ENCODE data around the gene CYP1B1.
"Not testable (repeated sequence)": the region's sequence is repeated elsewhere in the genome, so short reads cannot be mapped to it uniquely, and the experiment has no call there.

The CYP1B1 gene

DNA sequence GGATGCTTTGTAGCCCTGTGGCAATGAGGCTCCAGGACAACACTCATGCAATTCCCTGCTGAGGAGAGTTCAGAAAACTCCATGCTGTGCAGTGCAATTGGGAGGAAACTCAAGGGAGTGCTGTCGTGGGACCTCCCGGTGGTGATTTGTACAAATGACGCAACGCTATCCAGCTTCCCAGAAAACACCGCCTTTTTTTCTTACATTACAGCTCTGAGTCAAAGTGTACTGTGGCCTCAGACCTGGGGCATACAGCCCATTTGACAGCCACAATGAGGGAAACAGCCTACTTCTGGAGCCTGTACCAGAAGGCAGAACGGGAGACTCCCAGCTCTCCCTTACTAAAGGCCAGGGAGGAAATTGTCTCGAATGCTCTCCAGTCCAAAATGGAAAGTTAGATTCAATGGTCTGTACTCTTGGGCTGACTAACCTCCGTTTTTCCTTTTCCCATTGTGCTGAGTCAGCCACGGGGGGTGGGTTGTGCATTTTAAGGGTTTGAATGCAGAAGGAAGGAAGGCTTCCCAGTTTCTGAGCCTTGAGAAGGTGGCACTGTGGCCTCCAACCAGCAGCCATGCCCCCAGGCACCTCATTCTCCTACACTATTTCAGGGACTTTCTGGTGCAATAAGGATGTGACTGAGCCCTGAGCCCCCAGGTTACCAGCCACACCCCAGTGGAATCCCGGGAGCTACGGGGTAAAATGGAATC is 16.4 kb upstream of the CYP1B1 start:
- no peak overlapping the region for H3K4me3 ChIP-seq (ENCODE audit: low read length)
- no peak for DNase-seq (ENCODE audit: low read depth)
- TF ChIP-seq CTCF (conservative IDR thresholded peaks at IDR 0.05; ENCODE audit: low read depth, low read length) = no peak

DNA sequence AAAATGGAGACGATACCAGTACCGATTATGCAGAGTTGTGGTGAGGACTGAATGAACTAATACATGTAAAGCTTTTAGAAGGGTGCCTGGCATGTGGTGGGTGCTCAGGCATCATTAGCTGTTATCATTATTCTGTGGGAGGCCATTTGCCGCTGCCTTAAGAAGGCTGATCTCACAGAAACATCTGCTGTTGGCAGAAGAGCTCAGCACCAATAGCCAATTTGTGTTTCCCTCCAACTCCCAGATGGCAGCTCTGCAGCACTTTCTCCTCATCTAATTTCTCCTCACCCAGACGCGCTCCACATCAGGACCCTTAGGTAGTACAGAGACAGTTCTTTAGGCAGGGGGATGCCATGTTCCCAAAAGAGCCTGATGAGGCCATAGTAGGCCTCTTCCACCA is 15.8 kb upstream of the CYP1B1 start:
- DNase-seq (ENCODE audit: low read depth) = no peak
- no peak overlapping the region for H3K4me3 ChIP-seq (ENCODE audit: low read length)
- no peak for TF ChIP-seq CTCF (conservative IDR thresholded peaks at IDR 0.05; ENCODE audit: low read depth, low read length)

DNA sequence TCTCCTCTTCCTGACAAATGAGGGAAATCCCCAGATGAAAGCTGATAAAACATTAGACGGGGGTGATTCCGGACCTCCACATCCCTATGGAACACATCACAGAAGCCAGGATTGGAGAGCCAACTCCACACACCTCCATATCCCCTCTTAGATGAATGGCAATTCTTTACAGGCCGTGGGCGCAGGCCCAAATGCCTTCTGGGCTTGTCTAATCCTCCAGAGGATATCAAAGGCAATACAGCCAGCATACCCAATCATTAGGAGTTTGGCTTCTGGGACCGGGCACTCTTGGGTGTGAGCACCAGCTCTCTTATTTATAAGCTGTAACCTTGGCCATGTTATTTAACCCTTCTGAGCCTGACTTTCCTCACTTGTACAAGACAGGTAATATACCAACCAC is 15.0 kb upstream of the CYP1B1 start:
- no peak for TF ChIP-seq CTCF (conservative IDR thresholded peaks at IDR 0.05; ENCODE audit: low read depth, low read length)

GRCh38 chr2:38090212-38090611 is 14.3 kb upstream of the CYP1B1 start:
- DNase-seq (ENCODE audit: low read depth) = not testable (repeated sequence)

More for the DNA sequence above, 15.0 kb upstream of the CYP1B1 start:
- no peak for DNase-seq (ENCODE audit: low read depth)
- no peak overlapping the region for H3K4me3 ChIP-seq (ENCODE audit: low read length)

GRCh38 chr2:38085998-38086698 is 10.2 kb upstream of the CYP1B1 start:
- DNase-seq (ENCODE audit: low read depth); H3K4me3 ChIP-seq (ENCODE audit: low read length): not testable (repeated sequence)

More at GRCh38 chr2:38090212-38090611, 14.3 kb upstream of the CYP1B1 start:
- not testable (repeated sequence) for H3K4me3 ChIP-seq (ENCODE audit: low read length)

DNA sequence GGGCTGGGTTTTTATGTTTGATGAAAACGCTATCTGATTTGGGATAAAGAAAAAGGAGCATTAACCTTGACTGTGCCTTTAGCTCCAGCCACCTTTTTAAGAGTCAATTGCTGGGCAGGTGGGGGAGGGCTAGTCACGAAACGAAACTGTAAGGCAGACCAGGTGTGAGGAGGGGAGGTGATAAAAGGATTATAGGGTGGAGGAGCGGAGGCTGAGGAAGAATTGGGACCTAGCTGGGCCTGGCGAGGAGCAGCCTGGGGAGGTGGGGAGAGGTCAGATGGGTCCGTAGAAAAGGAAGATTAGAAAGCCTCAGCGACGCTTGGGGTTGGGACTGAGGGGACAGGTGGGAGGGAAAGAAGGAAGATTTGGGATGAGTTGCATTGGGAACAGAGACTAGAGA is 8.6 kb upstream of the CYP1B1 start:
- not testable (repeated sequence) for H3K4me3 ChIP-seq (ENCODE audit: low read length); DNase-seq (ENCODE audit: low read depth)

DNA sequence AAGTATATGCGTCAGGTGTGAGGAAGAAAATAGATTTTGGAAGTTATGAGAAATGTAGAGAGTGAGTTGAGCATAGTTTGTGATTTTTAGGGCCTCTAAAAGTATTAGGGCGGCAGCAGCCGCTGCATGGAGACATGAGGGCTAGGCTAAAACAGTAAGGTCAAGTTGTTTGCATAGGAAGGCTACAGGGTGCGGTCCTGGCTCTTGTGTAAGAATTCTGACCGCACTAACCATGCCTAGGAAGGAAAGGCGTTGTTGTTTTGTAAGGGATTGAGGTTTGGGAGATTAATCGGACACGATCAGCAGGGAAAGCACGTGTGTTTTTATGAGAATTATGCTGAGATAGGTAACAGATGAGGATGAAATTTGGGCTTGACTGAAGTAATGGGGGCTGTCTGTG is 6.8 kb upstream of the CYP1B1 start:
- not testable (repeated sequence) for H3K4me3 ChIP-seq (ENCODE audit: low read length); DNase-seq (ENCODE audit: low read depth)

- H3K4me3 ChIP-seq (ENCODE audit: low read length) = no peak overlapping the region
- no peak for TF ChIP-seq CTCF (conservative IDR thresholded peaks at IDR 0.05; ENCODE audit: low read depth, low read length)
- DNase-seq (ENCODE audit: low read depth) = no peak
Observed at GRCh38 chr2:38080346-38080745, 4.4 kb upstream of the CYP1B1 start.

GRCh38 chr2:38079116-38080052 is 3.4 kb upstream of the CYP1B1 start:
- no peak for DNase-seq (ENCODE audit: low read depth)
- H3K4me3 ChIP-seq (ENCODE audit: low read length) = no peak overlapping the region
- TF ChIP-seq CTCF (conservative IDR thresholded peaks at IDR 0.05; ENCODE audit: low read depth, low read length) = no peak

Measured in retinal pigment epithelial cell (primary cell).